Caki2 (cell line): ENCODE measurements around the gene VEZT. TPM values are rescaled to one million over a fixed set of nuclear protein-coding genes. Genes with fewer than 3 reads are reported as not detected.
"Not testable (repeated sequence)": the region's sequence is repeated elsewhere in the genome, so short reads cannot be mapped to it uniquely, and the experiment has no call there.

Experiments used
- DNase-seq: peaks from one replicate; pipeline ENCODE4 v3.0.0-alpha.2; 2015; ENCODE audit warnings: low read depth
- in situ Hi-C: cut with HindIII; loops from 2 replicates; pipeline ENCODE4 v1.10.0; 2016; ENCODE audit warnings: low sequenced_read_pairs, low pct_unique_long_range_greater_than_20kb, mixed read lengths
- total RNA-seq: library from RNA; depleted of rRNA; stranded (reverse); fragments of >200 nt; shearing (Covaris generic); gene quantifications from 2 replicates; pipeline ENCODE4 v1.2.3, GENCODE V29; 2014; ENCODE audit warnings: low replicate concordance

The VEZT gene
- total RNA-seq, 1 experiment from 2014 or later, result 26.0 TPM

GRCh38 chr12:95214466-95214865, 3.1 kb upstream of the VEZT start:
- in situ Hi-C loops, result loop anchor here (25.0 kb wide), 1 partner anchor 102 kb away; no protein-coding TSS in a partner anchor
- no peak for DNase-seq

GRCh38 chr12:95215949-95216348, 1.7 kb upstream of the VEZT start:
- DNase-seq, result peak; percentile 58
- in situ Hi-C loops, result loop anchor here (25.0 kb wide), 1 partner anchor 104 kb away; no protein-coding TSS in a partner anchor

- in situ Hi-C loops, result loop anchor here (25.0 kb wide), 1 partner anchor 105 kb away; no protein-coding TSS in a partner anchor
- peak; percentile 51 for DNase-seq
Measured at GRCh38 chr12:95216711-95217376, 763 bp upstream of the VEZT start.

- in situ Hi-C loops, result loop anchor here (25.0 kb wide), 1 partner anchor 106 kb away; no protein-coding TSS in a partner anchor
Measured at GRCh38 chr12:95218150-95219133, 835 bp downstream of the VEZT start.

GRCh38 chr12:95220190-95220589, 2.6 kb downstream of the VEZT start:
- in situ Hi-C loops, result loop anchor here (25.0 kb wide), 1 partner anchor 108 kb away; no protein-coding TSS in a partner anchor
- no peak for DNase-seq

More at GRCh38 chr12:95218150-95219133, 835 bp downstream of the VEZT start:
- DNase-seq, result peak; percentile 62

- DNase-seq, result no peak
- in situ Hi-C loops, result loop anchor here (25.0 kb wide), 1 partner anchor 108 kb away; no protein-coding TSS in a partner anchor
Measured at GRCh38 chr12:95220726-95221125, 3.1 kb downstream of the VEZT start.

- DNase-seq, result peak; percentile 49
- in situ Hi-C loops, result loop anchor here (25.0 kb wide), 1 partner anchor 112 kb away; no protein-coding TSS in a partner anchor
Measured at GRCh38 chr12:95224202-95225170, 6.9 kb downstream of the VEZT start.

- no peak for DNase-seq
Measured at GRCh38 chr12:95225645-95226212, 8.1 kb downstream of the VEZT start.

GRCh38 chr12:95227818-95228356, 10.3 kb downstream of the VEZT start:
- in situ Hi-C loops, result no loop called here
- no peak for DNase-seq

More at GRCh38 chr12:95225645-95226212, 8.1 kb downstream of the VEZT start:
- in situ Hi-C loops, result no loop called here

GRCh38 chr12:95228617-95229016, 11.0 kb downstream of the VEZT start:
- in situ Hi-C loops, result no loop called here
- DNase-seq, result no peak

GRCh38 chr12:95229636-95230035, 12.0 kb downstream of the VEZT start:
- DNase-seq, result no peak
- in situ Hi-C loops, result no loop called here

- DNase-seq, result no peak
- in situ Hi-C loops, result no loop called here
Measured at GRCh38 chr12:95230313-95230712, 12.7 kb downstream of the VEZT start.

- in situ Hi-C loops, result no loop called here
- DNase-seq, result peak; percentile 42
Measured at GRCh38 chr12:95231190-95231589, 13.6 kb downstream of the VEZT start.

- in situ Hi-C loops, DNase-seq: not testable (repeated sequence)
Measured at GRCh38 chr12:95234187-95234586, 16.6 kb downstream of the VEZT start.

GRCh38 chr12:95235621-95236020, 18.0 kb downstream of the VEZT start:
- DNase-seq, in situ Hi-C loops: not testable (repeated sequence)

- in situ Hi-C loops, result no loop called here
- DNase-seq, result no peak
Measured at GRCh38 chr12:95237315-95237714, 19.7 kb downstream of the VEZT start.

- in situ Hi-C loops, result no loop called here
- DNase-seq, result no peak
Measured at GRCh38 chr12:95238150-95238549, 20.5 kb downstream of the VEZT start.
